Mucosa of stomach (tissue), 1 donor: ENCODE data around the gene MED27.

Source experiments
- H3K27me3 ChIP-seq: one replicate; pipeline ENCODE4 v1.7.0; 2013; ENCODE audit warnings: mild to moderate bottlenecking, low read length; ENCODE audit not compliant: control insufficient read depth, insufficient read depth
- H3K36me3 ChIP-seq: one replicate; pipeline ENCODE4 v1.7.0; 2013; ENCODE audit warnings: low read length; ENCODE audit not compliant: control insufficient read depth, insufficient read depth
- H3K4me1 ChIP-seq: one replicate; pipeline ENCODE4 v1.7.0; 2013; ENCODE audit warnings: mild to moderate bottlenecking, low read length; ENCODE audit not compliant: control insufficient read depth, insufficient read depth
- H3K4me3 ChIP-seq: one replicate; pipeline ENCODE4 v1.7.0; 2013; ENCODE audit warnings: low read length
- H3K9ac ChIP-seq: one replicate; pipeline ENCODE4 v1.7.0; 2013; ENCODE audit warnings: mild to moderate bottlenecking, low read length, moderate library complexity
- H3K9me3 ChIP-seq: one replicate; pipeline ENCODE4 v1.7.0; 2013; ENCODE audit warnings: mild to moderate bottlenecking, low read length, moderate library complexity; ENCODE audit not compliant: control insufficient read depth
- donor health status: Pancreatic carcinoma.

The MED27 gene

DNA sequence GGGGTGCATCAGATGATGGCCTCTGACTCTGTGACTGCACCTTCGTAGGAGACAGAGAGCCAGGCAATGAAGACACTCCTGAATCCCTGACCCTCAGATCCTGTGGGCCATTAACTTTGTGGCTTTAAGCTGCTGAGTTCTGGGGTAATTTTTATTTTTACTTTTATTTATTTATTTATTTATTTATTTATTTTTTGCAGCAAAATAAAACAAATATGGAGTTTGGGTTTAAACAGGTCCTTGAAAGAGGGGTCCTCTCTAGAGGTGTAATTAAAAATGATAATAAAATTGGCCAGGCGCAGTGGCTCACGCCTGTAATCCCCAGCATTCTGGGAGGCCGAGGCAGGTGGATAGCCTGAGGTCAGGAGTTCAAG is 234.9 kb downstream of the MED27 start:
- H3K9me3 ChIP-seq, result no peaks in the 10 kb centered on the region
- H3K27me3 ChIP-seq, result no peaks in the 10 kb centered on the region
- H3K4me1 ChIP-seq, result no peaks in the 10 kb centered on the region
- H3K9ac ChIP-seq, result no peak overlapping the region
- no peaks in the 10 kb centered on the region for H3K36me3 ChIP-seq
- H3K4me3 ChIP-seq, result no peak overlapping the region

DNA sequence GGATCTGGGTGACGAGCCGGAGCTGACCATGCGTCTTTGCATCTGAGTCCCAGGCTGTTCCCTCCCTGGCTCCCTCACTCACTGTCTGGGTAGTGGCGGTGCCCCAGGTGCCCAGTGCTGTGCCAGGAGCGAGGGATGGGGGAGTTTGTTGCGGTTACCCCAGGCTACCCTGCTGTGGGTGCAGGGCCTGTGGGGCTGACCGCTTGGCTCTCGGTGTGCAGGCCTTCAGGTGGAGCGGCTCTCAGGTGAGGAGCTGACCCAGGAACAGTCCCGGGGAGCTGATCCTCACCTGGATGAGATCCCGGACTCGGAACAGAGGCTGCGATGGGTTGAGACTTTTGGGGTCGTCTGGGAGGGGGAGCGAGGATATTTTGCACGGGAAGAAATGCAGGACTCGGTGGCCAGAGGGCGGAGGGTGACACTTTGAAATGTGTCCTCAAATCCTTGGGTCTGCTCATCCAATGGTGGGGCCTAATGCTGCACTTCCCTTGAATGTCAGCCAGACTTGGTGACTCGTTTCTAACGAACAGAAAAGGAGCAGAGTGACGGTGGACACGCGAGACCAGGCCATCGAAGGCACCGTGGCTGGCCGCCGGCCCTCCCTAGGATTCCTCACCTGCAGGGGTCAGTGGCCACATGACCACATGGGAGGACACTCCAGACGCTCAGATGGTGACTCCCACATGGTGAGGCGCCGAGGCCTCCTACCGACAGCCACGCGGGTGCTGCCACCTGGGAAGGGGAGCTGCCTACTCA is 235.5 kb downstream of the MED27 start:
- no peak overlapping the region for H3K4me3 ChIP-seq

DNA sequence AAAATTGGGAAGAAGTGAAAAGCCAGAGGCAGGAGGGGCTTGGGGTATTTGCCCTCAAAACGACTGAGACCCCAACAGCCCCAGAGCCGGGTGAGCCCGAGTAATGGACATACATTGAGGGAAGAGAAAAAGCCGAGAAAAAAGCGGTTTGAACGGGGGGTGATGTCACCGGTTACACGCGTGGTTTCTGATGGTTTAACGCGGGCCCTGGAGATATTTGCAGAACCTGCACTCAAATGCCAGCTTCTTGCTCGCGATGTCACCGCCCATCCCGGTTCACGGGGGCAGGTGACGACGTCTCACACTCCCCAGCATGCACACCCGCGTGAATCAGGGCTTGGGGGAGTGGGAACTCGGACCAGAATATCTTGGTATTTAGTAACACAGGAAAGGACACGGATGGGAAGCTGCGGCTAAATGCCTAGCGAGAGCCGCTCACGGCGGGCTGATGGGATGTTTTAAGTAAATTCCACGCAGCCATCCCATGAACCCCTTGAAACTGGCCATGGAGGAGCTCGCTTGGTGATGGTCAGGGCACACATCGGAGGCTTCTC is 237.8 kb downstream of the MED27 start:
- no peaks in the 10 kb centered on the region for H3K27me3 ChIP-seq
- H3K4me1 ChIP-seq, result no peaks in the 10 kb centered on the region
- no peak overlapping the region for H3K4me3 ChIP-seq
- H3K9ac ChIP-seq, result no peak overlapping the region
- no peaks in the 10 kb centered on the region for H3K36me3 ChIP-seq
- H3K9me3 ChIP-seq, result no peaks in the 10 kb centered on the region

More for the DNA sequence above, 235.5 kb downstream of the MED27 start:
- Histone ChIP-seq H3K9ac (no peak overlapping the region), H3K36me3 (no peaks in the 10 kb centered on the region), H3K27me3 (no peaks in the 10 kb centered on the region), H3K4me1 (no peaks in the 10 kb centered on the region), H3K9me3 (no peaks in the 10 kb centered on the region)

DNA sequence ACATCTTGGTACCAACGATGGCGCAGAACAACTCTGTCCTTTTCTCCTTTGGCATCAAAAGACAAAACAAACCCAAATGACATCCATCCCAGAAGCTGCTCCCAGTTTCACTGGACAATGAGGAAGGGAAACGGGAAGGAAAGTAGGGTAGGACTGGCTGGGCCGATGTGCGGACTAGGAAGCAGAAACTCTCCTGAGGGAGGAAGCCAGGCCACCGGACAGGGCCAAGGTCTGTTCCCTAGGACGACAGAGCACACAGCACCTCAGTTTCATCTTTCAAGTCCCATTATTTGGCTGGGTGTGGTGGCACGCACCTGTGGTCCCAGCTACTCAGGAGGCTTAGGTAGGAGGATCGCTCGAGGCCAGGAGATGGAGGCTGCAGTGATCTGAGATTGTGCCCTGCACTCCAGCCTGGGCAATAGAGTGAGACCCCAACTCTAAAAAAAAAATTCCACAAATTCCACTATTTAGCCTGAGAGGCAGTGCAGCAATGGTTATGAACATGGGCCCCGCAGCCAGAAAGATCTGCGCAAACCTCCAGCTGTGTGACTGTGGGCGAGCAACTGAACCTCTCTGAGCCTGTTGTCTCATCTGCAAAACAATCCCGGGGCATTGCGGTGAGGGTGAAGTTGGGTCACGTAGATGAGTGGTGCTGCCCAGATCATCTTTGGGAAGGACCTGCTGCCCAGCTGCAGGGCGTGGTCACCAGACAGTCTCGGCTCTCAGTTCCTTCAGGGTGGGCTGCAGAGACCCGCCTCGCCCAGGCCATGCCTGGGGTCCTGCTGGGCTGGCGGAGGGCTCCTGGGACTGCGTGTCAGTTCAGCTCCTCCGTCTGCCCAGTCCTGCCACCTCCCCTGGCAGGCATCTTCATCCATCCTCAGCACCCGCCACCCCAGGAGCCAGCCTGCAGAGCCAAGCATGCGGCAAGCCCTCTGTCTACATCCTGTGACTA is 238.6 kb downstream of the MED27 start:
- H3K9me3 ChIP-seq, result no peaks in the 10 kb centered on the region
- no peaks in the 10 kb centered on the region for H3K4me1 ChIP-seq
- no peaks in the 10 kb centered on the region for H3K36me3 ChIP-seq
- no peaks in the 10 kb centered on the region for H3K27me3 ChIP-seq
- no peak overlapping the region for H3K9ac ChIP-seq
- no peak overlapping the region for H3K4me3 ChIP-seq

DNA sequence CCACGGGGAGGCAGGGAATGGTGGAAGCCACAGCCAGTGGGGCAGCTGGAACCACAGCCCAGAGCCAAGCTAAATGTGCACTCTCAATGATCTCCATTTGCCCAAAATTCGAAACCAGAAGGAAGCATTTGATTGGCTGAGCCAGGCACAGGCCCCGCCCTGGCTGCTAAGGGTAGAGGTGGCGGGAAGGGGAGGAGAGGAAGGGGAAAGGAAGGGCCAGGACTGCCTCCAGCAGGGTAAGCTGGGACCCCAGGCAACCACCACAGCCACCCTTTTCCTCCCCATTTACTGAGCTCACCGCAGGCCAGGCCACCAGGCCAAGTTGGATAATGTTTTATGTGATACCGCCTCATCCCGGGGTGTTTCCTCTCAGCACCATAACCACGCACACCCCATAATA is 239.4 kb downstream of the MED27 start:
- Histone ChIP-seq H3K4me1 (no peaks in the 10 kb centered on the region), H3K27me3 (peaks cover 4% of the 10 kb centered on the region), H3K9ac (no peak overlapping the region), H3K9me3 (no peaks in the 10 kb centered on the region), H3K4me3 (no peak overlapping the region), H3K36me3 (no peaks in the 10 kb centered on the region)

DNA sequence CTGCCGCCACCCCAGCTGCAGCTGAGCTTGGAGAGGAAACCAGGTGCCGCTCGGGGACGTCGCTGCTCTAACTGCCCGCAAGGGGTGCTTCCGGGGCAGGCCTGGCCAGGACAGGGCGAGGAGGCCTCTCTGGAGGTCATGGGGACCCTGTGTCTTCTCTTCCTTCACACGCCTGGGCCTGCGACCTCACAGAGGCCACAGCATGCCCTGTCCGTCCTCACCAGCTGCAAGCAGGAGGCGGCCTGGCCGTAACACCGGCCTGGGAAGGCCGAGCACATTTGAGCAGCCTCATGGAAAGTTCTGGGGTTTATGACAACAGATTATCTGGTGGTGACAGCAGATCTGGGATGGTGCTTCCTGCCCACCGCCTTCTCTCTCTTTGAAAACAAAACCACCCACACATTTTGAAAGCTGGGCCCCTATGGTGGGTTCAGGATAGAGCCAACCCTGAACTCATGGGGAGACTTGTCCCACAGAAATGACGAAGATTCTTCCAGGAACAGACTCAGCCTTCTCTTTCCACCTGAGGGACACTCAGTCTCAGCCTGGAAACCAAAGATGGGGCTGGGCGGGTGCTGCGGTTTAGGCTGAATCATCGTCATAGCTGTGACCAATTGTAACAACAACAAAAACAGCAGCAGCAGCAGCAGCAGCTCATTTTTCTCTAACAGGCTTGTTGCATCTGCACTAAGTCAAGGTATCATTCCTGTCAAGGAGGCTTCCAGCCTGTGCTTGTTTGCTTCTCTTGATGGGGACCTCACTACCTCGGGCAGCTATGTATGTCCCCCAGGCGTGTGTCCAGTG is 240.2 kb downstream of the MED27 start:
- Histone ChIP-seq H3K4me1 (no peaks in the 10 kb centered on the region), H3K27me3 (peaks cover 6% of the 10 kb centered on the region), H3K4me3 (no peak overlapping the region)

DNA sequence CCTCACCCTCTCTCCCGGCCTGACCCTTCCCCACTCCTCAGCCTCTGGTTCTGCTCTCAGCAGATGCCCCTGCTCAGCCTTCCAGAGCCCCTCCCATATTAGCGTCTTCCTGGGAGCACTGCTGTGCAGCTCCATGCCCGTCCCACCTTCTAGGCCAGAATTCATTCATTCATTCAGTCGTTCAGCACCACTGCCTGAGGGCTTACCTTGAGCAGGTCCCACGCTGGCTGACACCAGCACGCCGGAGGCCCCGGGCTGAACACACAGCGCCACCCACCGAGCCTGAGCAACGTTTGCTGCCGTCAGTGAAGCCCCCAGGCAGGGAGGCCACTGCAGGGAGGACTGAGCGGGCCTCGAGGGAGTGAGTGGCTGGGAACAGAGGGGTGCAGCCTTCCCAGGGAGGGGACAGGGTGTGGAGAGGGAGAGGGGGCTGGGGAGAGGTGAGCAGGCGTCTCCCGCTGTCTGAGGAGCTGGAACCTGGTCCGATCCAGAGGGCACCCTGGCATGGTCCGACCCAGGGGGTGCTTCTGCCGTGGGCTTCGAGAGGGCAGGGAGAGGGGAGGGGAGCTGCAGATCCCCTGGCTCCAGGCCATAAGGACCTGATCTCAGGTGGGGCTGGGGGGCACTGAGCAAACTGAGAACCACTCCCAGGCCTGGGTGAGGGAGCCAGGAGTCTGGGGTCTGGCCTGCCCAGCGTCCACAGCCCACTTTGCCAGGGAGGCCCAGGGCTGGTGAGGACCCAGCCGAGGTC is 241.0 kb downstream of the MED27 start:
- H3K36me3 ChIP-seq, result no peaks in the 10 kb centered on the region
- peaks cover 6% of the 10 kb centered on the region for H3K27me3 ChIP-seq
- peaks cover 3% of the 10 kb centered on the region for H3K9me3 ChIP-seq
- no peak overlapping the region for H3K4me3 ChIP-seq
- no peaks in the 10 kb centered on the region for H3K4me1 ChIP-seq
- no peak overlapping the region for H3K9ac ChIP-seq

More for the DNA sequence above, 240.2 kb downstream of the MED27 start:
- no peak overlapping the region for H3K9ac ChIP-seq
- no peaks in the 10 kb centered on the region for H3K36me3 ChIP-seq
- no peaks in the 10 kb centered on the region for H3K9me3 ChIP-seq

DNA sequence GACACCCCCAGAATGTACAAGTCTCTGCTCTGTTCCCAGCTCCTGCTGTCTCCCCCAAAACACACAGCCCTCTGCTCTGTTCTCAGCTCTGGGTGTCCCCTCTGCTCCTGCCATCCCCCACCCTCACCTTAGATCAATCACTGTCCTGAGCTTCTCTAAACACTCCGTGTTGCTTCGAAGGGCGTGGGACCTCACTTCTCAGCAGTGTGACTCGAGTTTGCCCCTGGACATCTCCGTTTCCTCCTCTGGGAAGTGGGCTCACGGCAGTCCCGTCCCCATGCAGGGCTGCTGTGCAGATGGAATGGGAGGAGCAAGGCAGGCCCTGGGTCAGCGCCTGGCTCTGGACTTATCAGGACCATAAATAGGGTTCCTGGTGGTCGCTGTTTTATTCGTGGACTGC is 241.8 kb downstream of the MED27 start:
- peaks cover 6% of the 10 kb centered on the region for H3K9me3 ChIP-seq
- H3K36me3 ChIP-seq, result no peaks in the 10 kb centered on the region
- H3K4me1 ChIP-seq, result no peaks in the 10 kb centered on the region
- H3K27me3 ChIP-seq, result peaks cover 10% of the 10 kb centered on the region
- no peak overlapping the region for H3K9ac ChIP-seq
- H3K4me3 ChIP-seq, result no peak overlapping the region

DNA sequence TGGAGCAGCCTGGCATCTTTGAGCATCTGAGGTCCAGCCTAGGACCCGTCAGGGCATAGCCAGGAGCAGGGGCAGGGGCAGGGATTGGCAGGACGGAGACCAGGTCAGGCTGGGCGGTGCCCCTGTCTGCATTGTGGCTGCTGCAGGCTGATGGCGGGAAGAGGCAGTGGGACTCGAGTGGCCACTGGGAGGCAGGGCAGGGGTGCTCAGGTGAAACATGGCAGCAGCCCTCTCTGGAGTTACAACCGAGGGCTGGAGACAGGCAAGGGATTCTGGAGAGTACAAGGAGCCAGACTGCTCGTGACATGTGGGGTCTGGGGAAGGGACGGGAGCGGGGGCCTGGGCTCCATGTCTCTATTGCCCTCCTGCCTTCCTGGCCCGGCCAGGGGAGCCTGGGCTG is 242.4 kb downstream of the MED27 start:
- Histone ChIP-seq H3K4me3 (no peak overlapping the region), H3K9ac (no peak overlapping the region), H3K9me3 (peaks cover 6% of the 10 kb centered on the region), H3K27me3 (peaks cover 10% of the 10 kb centered on the region), H3K4me1 (no peaks in the 10 kb centered on the region), H3K36me3 (no peaks in the 10 kb centered on the region)

DNA sequence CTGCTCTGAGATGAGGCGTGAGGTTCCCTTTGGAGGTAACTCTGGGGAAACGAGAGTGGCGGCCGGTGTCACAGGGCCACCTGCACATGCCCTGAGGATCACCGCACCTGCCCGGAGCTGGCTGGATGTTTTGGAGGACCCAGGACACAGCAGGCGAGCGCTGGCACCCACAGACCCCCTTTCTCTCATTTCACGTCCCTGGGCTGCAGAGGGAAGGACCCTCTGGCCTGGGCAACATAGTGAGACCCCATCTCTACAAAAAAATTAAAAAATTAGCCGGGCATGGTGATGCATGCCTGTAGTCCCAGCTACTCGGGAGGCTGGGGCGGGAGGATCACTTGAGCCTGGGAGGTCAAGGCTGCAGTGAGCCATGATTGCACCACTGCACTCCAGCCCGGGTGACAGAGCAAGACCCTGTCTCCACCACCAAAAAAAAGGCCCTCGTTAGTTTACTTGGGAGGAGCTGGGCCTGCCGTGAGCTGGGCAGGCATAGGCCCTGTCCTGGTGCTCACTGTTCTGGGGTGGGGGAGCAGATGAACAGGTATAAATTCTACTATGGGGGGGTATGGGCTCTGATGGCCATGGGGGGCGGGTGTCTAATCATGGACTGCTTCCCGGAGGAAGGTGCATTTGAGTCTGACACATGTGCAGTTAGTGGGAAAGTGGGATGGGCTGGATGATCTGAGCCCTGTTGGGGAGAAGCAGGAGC is 242.9 kb downstream of the MED27 start:
- H3K27me3 ChIP-seq, result peaks cover 10% of the 10 kb centered on the region
- H3K9ac ChIP-seq, result no peak overlapping the region

DNA sequence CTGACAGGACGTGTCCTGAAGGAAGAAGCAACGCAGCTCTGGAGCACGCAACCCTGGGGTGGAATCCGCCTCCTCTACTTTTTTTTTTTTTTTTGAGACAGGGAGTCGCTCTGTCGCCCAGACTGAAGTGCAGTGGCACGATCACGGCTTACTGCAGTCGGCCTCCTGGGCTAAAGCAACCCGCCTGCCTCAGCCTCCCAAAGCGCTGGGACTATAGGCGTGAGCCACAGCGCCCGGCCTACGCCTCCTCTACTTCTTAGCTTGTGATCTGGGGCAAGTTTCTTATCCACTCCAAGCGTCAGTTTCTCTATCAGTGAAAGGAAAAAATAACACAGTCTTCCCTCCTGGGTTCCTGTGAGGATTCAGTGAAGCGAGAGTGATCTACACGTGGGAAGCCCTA is 243.6 kb downstream of the MED27 start:
- no peaks in the 10 kb centered on the region for H3K36me3 ChIP-seq
- peaks cover 6% of the 10 kb centered on the region for H3K9me3 ChIP-seq
- no peak overlapping the region for H3K9ac ChIP-seq
- H3K4me1 ChIP-seq, result no peaks in the 10 kb centered on the region
- no peak overlapping the region for H3K4me3 ChIP-seq
- peaks cover 10% of the 10 kb centered on the region for H3K27me3 ChIP-seq

More for the DNA sequence above, 242.9 kb downstream of the MED27 start:
- Histone ChIP-seq H3K9me3 (peaks cover 6% of the 10 kb centered on the region), H3K4me3 (no peak overlapping the region), H3K4me1 (no peaks in the 10 kb centered on the region), H3K36me3 (no peaks in the 10 kb centered on the region)
